Skeletal muscle cell (primary cell): Measurements from ENCODE around the gene PLAAT5.

Source experiments
- DNase-seq: peaks from one replicate; pipeline ENCODE4 v3.0.0-alpha.2; 2010; ENCODE audit warnings: low read depth
- H3K4me3 ChIP-seq: 2 replicates; pipeline ENCODE4 v1.5.1; 2011; ENCODE audit warnings: low read depth, mild to moderate bottlenecking, control low read depth, low read length, moderate library complexity

Gene PLAAT5

DNA sequence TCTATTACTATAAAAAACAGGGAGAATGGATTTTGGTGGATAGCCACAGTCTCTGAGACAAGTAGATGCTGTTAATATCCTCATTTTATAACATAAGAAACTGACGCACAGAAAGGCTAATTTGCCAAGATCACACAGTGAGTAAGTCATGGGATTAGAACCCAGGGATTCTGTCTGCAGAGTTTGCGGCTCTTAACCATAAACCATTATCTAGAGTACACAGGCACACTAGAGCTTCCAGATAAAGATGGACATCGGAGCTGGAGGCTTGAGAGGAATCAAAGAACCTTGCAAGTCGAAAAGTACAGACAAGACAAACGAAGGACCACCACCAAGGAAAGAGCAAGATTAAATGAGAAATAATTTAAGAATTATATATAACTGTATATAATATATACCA lies 26.2 kb upstream of the PLAAT5 start:
- DNase-seq = no peak
- H3K4me3 ChIP-seq = no peak overlapping the region

DNA sequence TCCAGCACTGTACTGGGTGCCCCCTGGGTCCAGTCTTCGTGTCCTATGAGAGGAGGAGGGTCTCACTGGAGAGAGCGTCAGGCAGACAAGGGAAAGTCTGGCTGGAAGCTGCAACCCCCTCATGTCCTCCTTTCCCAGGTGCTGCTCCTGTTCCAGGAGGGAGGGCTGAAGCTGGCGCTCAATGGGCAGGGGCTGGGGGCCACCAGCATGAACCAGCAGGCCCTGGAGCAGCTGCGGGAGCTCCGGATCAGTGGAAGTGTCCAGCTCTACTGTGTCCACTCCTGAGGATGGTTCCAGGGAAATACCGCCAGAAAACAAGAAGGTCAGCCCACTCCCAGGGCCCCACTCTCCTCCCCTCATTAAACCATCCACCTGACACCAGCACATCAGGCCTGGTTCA lies 25.1 kb upstream of the PLAAT5 start:
- no peak for DNase-seq

GRCh38 chr11:63512816-63513215 lies 21.8 kb upstream of the PLAAT5 start:
- H3K4me3 ChIP-seq = no peak overlapping the region
- DNase-seq = no peak

More for the DNA sequence above, 25.1 kb upstream of the PLAAT5 start:
- H3K4me3 ChIP-seq = no peak overlapping the region

- no peak overlapping the region for H3K4me3 ChIP-seq
- no peak for DNase-seq
Measured at GRCh38 chr11:63511048-63511748, 20.2 kb upstream of the PLAAT5 start.

GRCh38 chr11:63510360-63511047 lies 19.5 kb upstream of the PLAAT5 start:
- H3K4me3 ChIP-seq = no peak overlapping the region

GRCh38 chr11:63508745-63509144 lies 17.8 kb upstream of the PLAAT5 start:
- DNase-seq = no peak
- H3K4me3 ChIP-seq = no peak overlapping the region

More at GRCh38 chr11:63510360-63511047, 19.5 kb upstream of the PLAAT5 start:
- peak; percentile 41 for DNase-seq

DNA sequence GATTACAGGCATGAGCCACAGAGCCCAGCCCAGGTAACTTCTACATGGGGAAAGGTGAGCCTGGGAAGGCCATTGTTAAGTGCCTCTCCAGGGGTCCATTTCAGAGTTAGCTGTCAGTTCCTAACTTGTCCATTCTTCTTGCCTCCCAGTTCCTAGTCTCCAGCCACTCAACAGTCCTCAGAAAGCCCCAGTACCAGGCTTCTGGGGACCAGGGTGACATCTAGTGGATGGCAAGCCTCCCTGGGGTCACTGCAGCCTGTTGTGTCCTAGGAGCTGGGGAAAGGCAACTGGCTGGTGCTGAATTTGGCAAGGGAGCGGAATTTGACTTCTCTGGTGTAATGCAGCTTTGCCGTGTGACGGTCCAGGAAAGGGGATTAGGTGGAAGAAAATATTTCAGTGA lies 17.0 kb upstream of the PLAAT5 start:
- no peak for DNase-seq
- H3K4me3 ChIP-seq = no peak overlapping the region

- H3K4me3 ChIP-seq = no peak overlapping the region
- DNase-seq = no peak
Measured at GRCh38 chr11:63507511-63507910, 16.5 kb upstream of the PLAAT5 start.

GRCh38 chr11:63506876-63507275 lies 15.9 kb upstream of the PLAAT5 start:
- DNase-seq = no peak
- H3K4me3 ChIP-seq = no peak overlapping the region

GRCh38 chr11:63505857-63506528 lies 15.0 kb upstream of the PLAAT5 start, which contains the start of gene LGALS12:
Gene LGALS12 (plus strand): TSS chr11:63506084. CDS start chr11:63506459, 375 bp downstream.
- H3K4me3 ChIP-seq = no peak within 1 kb of the TSS
- no peak for DNase-seq

DNA sequence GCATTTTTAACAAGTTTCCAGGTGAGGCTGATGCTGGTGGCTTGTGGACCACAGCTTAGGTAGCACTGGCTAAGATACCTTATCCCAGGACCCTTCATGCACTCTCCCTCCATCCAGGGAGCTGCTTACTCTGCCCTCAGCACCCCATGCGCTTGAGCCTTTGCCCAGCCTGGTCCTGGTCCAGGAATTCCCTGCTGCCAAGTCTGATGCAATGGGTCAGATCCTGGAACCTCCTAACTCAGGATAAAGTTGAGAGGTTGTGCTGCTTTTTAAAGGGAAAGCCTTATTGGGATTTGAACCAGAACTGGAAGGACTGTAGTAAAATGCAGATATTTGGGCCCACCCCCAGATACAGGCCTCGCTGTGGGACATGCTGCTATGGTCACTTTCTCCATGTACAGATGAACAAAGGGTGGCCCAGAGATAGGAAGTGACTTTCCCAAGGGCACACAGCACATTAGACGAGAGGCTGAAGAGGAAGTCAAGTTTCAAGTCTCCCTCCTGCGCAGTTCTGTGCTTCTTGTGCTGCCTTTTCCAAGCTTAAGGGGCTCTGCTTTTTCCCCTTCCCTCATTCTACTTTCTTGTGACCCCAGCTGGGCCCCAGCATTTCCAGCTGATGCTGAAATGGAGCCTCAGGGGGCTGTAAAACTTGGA lies 14.1 kb upstream of the PLAAT5 start:
- DNase-seq = no peak
- H3K4me3 ChIP-seq = no peak overlapping the region

DNA sequence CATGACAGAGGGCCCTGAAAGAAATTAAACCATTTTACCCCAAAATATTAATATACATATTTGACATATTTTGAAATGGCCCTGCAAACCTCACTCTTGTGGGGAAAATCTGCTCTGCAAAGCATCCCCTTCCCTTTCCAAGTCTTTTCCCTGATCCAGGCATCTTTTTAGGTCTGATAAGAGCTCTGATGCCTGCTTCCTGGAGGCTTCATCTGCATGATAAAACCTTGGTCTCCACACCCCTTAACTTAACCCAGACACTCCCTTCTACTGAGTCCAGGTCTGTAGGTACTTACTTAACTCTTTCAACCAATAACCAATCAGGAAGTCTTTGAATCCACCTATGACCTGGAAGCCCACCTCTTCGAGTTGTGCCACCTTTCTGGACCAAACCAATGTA lies 13.1 kb upstream of the PLAAT5 start:
- no peak overlapping the region for H3K4me3 ChIP-seq

GRCh38 chr11:63503492-63503891 lies 12.5 kb upstream of the PLAAT5 start:
- H3K4me3 ChIP-seq = no peak overlapping the region
- DNase-seq = no peak

More for the DNA sequence above, 13.1 kb upstream of the PLAAT5 start:
- no peak for DNase-seq

GRCh38 chr11:63502252-63502820 lies 11.4 kb upstream of the PLAAT5 start:
- no peak overlapping the region for H3K4me3 ChIP-seq
- DNase-seq = no peak

DNA sequence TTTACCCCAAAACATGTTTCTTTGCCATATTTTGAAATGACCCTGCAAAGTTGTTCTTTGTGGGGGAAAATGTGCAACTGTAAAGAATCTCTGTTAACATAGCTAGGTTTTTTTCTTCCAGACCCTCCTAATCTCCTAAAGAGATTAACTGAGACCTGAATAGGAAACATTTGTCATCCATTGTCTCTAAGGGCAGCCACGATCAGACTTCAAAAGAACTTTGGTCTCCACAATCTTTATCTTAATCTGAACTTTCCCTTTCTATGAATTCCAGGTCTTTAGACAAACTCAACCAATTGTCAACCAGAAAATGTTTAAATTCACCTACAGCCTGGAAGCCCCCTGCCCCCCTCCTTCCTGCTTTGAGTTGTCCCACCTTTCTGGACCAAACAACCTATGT lies 10.3 kb upstream of the PLAAT5 start:
- DNase-seq = no peak
- no peak overlapping the region for H3K4me3 ChIP-seq

DNA sequence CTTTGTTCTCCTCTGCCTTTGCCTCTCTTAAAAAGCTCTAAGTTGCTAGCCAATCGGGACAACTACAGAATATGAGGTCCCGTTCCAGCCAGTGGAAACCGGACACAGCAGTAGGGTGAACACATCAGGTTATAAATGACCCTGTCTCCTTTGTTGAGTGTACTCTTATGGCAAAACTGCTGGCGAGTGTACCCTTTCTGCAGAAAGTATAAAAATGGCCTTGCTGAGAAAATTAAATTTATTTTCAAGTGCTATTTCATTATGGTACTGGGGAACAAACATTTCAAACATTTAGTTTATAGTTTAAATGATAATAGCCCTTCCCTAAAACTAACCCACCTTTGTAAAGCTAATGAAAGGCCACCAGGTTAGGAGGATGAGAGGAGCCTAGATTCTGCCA lies 8.9 kb upstream of the PLAAT5 start:
- no peak overlapping the region for H3K4me3 ChIP-seq
- DNase-seq = no peak

DNA sequence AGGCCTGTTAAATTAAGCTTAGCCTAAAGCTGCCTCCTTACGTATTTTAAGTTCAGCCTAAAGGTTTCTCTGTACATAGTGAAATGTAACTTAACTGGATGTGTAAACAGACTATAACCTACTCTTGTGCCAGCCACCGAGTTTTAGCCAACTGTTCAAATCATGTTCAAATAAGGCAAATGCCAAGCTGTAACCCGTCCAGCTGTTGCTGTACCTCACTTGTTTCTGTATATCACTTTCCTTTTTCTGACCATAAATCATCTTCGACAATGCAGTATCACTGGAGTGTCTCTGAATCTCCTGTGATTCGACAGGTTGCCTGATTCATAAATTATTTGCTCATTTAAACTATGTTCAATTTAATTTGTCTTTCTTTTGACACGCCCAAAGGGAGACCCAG lies 4.0 kb upstream of the PLAAT5 start:
- no peak for DNase-seq
- no peak overlapping the region for H3K4me3 ChIP-seq

DNA sequence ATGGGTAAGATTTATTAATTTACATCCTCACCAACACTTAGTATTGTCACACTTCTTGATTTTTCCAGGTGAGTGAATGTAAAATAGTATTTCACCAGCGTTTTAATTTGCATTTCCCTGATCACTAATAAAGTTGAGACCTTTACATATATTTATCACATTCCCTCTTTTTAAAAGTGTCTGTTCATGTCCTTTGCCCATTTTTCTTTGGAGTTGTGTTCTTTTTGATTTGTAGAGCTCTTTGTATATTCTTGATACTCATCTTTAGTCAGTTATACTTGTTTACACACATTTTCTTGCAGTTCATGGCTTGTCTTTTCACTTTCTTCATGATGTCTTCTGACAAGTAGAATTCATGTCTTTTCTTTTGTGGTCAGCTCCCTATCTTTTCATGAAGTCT lies 2.2 kb upstream of the PLAAT5 start:
- no peak for DNase-seq
- H3K4me3 ChIP-seq = no peak overlapping the region

DNA sequence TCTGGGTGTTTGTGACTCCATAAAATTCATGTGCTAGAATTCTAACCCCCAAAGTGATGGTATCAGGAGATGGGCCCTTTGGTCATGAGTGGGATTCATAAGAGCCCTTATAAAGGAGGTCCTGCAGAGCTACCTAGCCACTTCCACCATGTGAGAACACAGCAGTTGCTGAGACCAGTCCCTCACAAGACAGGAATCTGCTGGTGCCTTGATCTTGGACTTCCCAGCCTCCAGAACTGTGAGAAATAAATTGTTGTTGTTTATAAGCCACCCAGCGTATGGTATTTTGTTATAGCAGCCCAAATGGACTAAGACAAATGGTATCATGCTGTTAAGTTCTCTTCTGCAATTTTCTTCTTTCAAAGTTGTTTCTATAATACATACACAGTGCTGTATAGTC lies 1.5 kb upstream of the PLAAT5 start:
- DNase-seq = no peak
- H3K4me3 ChIP-seq = no peak overlapping the region
